Mesenteric fat pad (tissue), 1 donor: ENCODE data around the gene AREG. TPM values are rescaled to one million over a fixed set of nuclear protein-coding genes. Genes with fewer than 3 reads are reported as not detected.
A peak's percentile ranks its signal among the peaks of the same experiment; 100 is the strongest.
"Not testable (repeated sequence)": the region's sequence is repeated elsewhere in the genome, so short reads cannot be mapped to it uniquely, and the experiment has no call there.

ENCODE experiments used
- DNase-seq: peaks from one replicate; pipeline ENCODE4 v3.0.0-alpha.2; 2020; ENCODE audit warnings: low spot score
- long read RNA-seq: library from polyadenylated mRNA; unstranded; transcript quantifications from one replicate; pipeline ENCODE4 v2.0.0, GENCODE V29; 2020
- total RNA-seq: library from RNA; stranded (reverse); fragmentation: NEBNext Ultra II Directional; extraction: Animal tissue kit (Norgen Biotek cat#: 25700); gene quantifications from one replicate; pipeline ENCODE4 v1.2.1, GENCODE V29; 2021
- donor health status: DM: yes; HTN: yes; CAD: no.

Gene AREG
- 41.0 TPM for total RNA-seq
- long read RNA-seq, transcript AREG-201 (6 exons, 1,240 nt): major isoform, 16 of 21 reads
- long read RNA-seq, partial matches to known transcripts: 4 of 21 reads
- long read RNA-seq, other reads (novel, unspliced or antisense): 1 of 21 reads

GRCh38 chr4:74444891-74445642 lies at the start of gene AREG:
TSS of gene AREG (plus strand) at chr4:74445136. CDS start at chr4:74445346, 210 bp downstream.
- peak; percentile 93 for DNase-seq

GRCh38 chr4:74395633-74396032 lies 49.3 kb upstream of the AREG start:
- DNase-seq: no peak

- no peak for DNase-seq
Measured at GRCh38 chr4:74397748-74398426, 47.0 kb upstream of the AREG start.

- not testable (repeated sequence) for DNase-seq
Measured at GRCh38 chr4:74398894-74399589, 45.9 kb upstream of the AREG start.

- no peak for DNase-seq
Measured at GRCh38 chr4:74400395-74400794, 44.5 kb upstream of the AREG start.

GRCh38 chr4:74402692-74403456 lies 42.1 kb upstream of the AREG start:
- DNase-seq: no peak

- DNase-seq: no peak
Measured at GRCh38 chr4:74407891-74408290, 37.0 kb upstream of the AREG start.

- DNase-seq: no peak
Measured at GRCh38 chr4:74408639-74409038, 36.3 kb upstream of the AREG start.

GRCh38 chr4:74410272-74410671 lies 34.7 kb upstream of the AREG start:
- no peak for DNase-seq

GRCh38 chr4:74412225-74412624 lies 32.7 kb upstream of the AREG start:
- no peak for DNase-seq

GRCh38 chr4:74413265-74413664 lies 31.7 kb upstream of the AREG start:
- DNase-seq: no peak

GRCh38 chr4:74414149-74414809 lies 30.7 kb upstream of the AREG start:
- no peak for DNase-seq

GRCh38 chr4:74415602-74416300 lies 29.2 kb upstream of the AREG start:
- no peak for DNase-seq

GRCh38 chr4:74418063-74418670 lies 26.8 kb upstream of the AREG start:
- DNase-seq: no peak

- DNase-seq: no peak
Measured at GRCh38 chr4:74420863-74421262, 24.1 kb upstream of the AREG start.

GRCh38 chr4:74423104-74423503 lies 21.8 kb upstream of the AREG start:
- no peak for DNase-seq

GRCh38 chr4:74424111-74424510 lies 20.8 kb upstream of the AREG start:
- DNase-seq: no peak

- DNase-seq: no peak
Measured at GRCh38 chr4:74426101-74426500, 18.8 kb upstream of the AREG start.

- DNase-seq: no peak
Measured at GRCh38 chr4:74428276-74428675, 16.7 kb upstream of the AREG start.
